GM12878 (cell line): ENCODE data around the gene NSDHL.

Experiments
- ATF2 ChIP-seq: IDR thresholded peaks from 2 replicates; pipeline ENCODE4 v1.6.1; 2012; ENCODE audit warnings: low read length, inconsistent platforms
- ELK1 ChIP-seq: IDR thresholded peaks from 2 replicates; pipeline ENCODE4 v1.6.1; 2012; ENCODE audit warnings: low read depth, low read length, improper control_type of control experiment
- MEF2A ChIP-seq: IDR thresholded peaks from 2 replicates; pipeline ENCODE4 v1.6.1; 2011; ENCODE audit warnings: low read depth, mild to moderate bottlenecking, low read length, moderate library complexity; ENCODE audit not compliant: insufficient read depth
- RAD21 ChIP-seq: IDR thresholded peaks from 2 replicates; pipeline ENCODE4 v1.6.1; 2011; ENCODE audit warnings: mild to moderate bottlenecking, low read depth, low read length, moderate library complexity; ENCODE audit not compliant: insufficient read depth
- RB1 ChIP-seq: fragments of 450-650 bp; formaldehyde crosslinking; IDR thresholded peaks from 2 replicates; pipeline ENCODE4 v1.6.1; 2017; ENCODE audit warnings: mild to moderate bottlenecking, borderline replicate concordance
- TF ChIP-seq, protein P1 (sequence below): fragments of 450-650 bp; IDR thresholded peaks from 2 replicates; pipeline ENCODE4 v1.6.1; 2017; ENCODE audit warnings: mild to moderate bottlenecking, moderate library complexity
- TF ChIP-seq, protein P2 (sequence below): IDR thresholded peaks from 2 replicates; pipeline ENCODE4 v1.6.1; 2012; ENCODE audit warnings: mild to moderate bottlenecking, low read depth, low read length

- TF ChIP-seq ATF2 (no peak), MEF2A (no peak), RAD21 (no peak), ELK1 (no peak), RB1 (no peak)
- TF ChIP-seq, protein P1, sequence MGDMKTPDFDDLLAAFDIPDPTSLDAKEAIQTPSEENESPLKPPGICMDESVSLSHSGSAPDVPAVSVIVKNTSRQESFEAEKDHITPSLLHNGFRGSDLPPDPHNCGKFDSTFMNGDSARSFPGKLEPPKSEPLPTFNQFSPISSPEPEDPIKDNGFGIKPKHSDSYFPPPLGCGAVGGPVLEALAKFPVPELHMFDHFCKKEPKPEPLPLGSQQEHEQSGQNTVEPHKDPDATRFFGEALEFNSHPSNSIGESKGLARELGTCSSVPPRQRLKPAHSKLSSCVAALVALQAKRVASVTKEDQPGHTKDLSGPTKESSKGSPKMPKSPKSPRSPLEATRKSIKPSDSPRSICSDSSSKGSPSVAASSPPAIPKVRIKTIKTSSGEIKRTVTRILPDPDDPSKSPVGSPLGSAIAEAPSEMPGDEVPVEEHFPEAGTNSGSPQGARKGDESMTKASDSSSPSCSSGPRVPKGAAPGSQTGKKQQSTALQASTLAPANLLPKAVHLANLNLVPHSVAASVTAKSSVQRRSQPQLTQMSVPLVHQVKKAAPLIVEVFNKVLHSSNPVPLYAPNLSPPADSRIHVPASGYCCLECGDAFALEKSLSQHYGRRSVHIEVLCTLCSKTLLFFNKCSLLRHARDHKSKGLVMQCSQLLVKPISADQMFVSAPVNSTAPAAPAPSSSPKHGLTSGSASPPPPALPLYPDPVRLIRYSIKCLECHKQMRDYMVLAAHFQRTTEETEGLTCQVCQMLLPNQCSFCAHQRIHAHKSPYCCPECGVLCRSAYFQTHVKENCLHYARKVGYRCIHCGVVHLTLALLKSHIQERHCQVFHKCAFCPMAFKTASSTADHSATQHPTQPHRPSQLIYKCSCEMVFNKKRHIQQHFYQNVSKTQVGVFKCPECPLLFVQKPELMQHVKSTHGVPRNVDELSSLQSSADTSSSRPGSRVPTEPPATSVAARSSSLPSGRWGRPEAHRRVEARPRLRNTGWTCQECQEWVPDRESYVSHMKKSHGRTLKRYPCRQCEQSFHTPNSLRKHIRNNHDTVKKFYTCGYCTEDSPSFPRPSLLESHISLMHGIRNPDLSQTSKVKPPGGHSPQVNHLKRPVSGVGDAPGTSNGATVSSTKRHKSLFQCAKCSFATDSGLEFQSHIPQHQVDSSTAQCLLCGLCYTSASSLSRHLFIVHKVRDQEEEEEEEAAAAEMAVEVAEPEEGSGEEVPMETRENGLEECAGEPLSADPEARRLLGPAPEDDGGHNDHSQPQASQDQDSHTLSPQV = no peak
- TF ChIP-seq, protein P2, sequence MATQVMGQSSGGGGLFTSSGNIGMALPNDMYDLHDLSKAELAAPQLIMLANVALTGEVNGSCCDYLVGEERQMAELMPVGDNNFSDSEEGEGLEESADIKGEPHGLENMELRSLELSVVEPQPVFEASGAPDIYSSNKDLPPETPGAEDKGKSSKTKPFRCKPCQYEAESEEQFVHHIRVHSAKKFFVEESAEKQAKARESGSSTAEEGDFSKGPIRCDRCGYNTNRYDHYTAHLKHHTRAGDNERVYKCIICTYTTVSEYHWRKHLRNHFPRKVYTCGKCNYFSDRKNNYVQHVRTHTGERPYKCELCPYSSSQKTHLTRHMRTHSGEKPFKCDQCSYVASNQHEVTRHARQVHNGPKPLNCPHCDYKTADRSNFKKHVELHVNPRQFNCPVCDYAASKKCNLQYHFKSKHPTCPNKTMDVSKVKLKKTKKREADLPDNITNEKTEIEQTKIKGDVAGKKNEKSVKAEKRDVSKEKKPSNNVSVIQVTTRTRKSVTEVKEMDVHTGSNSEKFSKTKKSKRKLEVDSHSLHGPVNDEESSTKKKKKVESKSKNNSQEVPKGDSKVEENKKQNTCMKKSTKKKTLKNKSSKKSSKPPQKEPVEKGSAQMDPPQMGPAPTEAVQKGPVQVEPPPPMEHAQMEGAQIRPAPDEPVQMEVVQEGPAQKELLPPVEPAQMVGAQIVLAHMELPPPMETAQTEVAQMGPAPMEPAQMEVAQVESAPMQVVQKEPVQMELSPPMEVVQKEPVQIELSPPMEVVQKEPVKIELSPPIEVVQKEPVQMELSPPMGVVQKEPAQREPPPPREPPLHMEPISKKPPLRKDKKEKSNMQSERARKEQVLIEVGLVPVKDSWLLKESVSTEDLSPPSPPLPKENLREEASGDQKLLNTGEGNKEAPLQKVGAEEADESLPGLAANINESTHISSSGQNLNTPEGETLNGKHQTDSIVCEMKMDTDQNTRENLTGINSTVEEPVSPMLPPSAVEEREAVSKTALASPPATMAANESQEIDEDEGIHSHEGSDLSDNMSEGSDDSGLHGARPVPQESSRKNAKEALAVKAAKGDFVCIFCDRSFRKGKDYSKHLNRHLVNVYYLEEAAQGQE = no peak
Measured at GRCh38 chrX:152898442-152898841, 67.6 kb downstream of the NSDHL start.
